ENCODE results near the gene GGT6.

The GGT6 gene

DNA sequence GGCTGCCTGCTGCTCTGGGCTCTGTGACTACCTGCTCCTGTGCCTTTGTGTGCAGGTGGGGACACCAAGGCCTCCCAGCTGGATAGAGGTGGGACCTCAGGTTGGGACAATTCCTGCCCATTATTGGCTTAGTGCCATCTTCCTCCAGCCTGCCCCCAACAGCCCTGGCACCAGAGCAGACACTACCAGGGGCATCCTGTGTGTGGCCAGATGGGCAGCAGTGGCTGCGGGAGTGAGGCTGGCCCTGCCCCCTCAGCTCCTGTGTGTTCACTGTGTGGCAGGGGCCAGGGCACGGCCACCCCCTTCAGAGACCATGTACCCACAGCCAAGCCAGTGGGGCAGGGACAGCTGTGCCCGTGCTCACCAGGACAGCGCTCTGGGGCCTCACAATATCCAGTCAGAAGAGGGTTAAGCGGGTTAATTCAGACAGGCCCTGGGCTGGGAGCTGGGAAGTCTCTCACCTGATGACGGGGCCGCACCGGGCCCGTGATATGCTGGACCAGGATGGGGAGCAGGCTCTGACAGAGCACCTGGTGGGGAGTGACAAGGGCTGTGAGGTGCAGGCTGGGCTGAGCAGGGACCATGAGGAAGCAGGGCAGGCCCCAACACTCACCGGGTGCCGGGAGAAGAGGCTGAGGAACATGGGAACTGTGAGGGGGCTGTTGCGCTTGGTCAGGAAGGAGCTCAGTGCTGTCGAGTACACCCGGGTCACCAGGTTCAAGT is 18.2 kb downstream of the GGT6 start:
- TF ChIP-seq, protein P1, sequence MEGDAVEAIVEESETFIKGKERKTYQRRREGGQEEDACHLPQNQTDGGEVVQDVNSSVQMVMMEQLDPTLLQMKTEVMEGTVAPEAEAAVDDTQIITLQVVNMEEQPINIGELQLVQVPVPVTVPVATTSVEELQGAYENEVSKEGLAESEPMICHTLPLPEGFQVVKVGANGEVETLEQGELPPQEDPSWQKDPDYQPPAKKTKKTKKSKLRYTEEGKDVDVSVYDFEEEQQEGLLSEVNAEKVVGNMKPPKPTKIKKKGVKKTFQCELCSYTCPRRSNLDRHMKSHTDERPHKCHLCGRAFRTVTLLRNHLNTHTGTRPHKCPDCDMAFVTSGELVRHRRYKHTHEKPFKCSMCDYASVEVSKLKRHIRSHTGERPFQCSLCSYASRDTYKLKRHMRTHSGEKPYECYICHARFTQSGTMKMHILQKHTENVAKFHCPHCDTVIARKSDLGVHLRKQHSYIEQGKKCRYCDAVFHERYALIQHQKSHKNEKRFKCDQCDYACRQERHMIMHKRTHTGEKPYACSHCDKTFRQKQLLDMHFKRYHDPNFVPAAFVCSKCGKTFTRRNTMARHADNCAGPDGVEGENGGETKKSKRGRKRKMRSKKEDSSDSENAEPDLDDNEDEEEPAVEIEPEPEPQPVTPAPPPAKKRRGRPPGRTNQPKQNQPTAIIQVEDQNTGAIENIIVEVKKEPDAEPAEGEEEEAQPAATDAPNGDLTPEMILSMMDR (IDR thresholded peaks at IDR 0.05; ENCODE audit: low read length): no peak
- TF ChIP-seq EZH2 (IDR thresholded peaks at IDR 0.05; ENCODE audit: borderline replicate concordance, low read length): no peak
- H3K9me2 ChIP-seq (ENCODE audit: low read depth, low read length): no peaks in the 10 kb centered on the region
- no peak overlapping the region for H3K4me2 ChIP-seq (ENCODE audit: low read length)
- H3K36me3 ChIP-seq (ENCODE audit: insufficient read depth, low read length): peaks cover 97% of the 10 kb centered on the region
- no peaks in the 10 kb centered on the region for H3K27me3 ChIP-seq (ENCODE audit: insufficient read depth, low read length)
- no peak overlapping the region for H3K4me3 ChIP-seq (ENCODE audit: low read depth, low read length, poor library complexity, severe bottlenecking)
- no peak overlapping the region for H2AFZ ChIP-seq (ENCODE audit: low read length)
- no peaks in the 10 kb centered on the region for H3F3A ChIP-seq (ENCODE audit: insufficient read depth, low read length)
- H3K4me1 ChIP-seq (ENCODE audit: insufficient read depth, low read length, severe bottlenecking): no peaks in the 10 kb centered on the region
- H4K20me1 ChIP-seq (ENCODE audit: insufficient read depth, low read length): no peaks in the 10 kb centered on the region
- no peaks in the 10 kb centered on the region for H3K79me2 ChIP-seq (ENCODE audit: insufficient read depth, low read length)
- no peaks in the 10 kb centered on the region for H3K9me3 ChIP-seq (ENCODE audit: low read length)
- no peak overlapping the region for H3K9ac ChIP-seq (ENCODE audit: low read length)
- no peak overlapping the region for H3K27ac ChIP-seq (ENCODE audit: low read depth, low read length, poor library complexity, severe bottlenecking)

- H4K20me1 ChIP-seq (ENCODE audit: insufficient read depth, low read length): no peaks in the 10 kb centered on the region
Measured at GRCh38 chr17:4541328-4542002, 18.9 kb downstream of the GGT6 start.

DNA sequence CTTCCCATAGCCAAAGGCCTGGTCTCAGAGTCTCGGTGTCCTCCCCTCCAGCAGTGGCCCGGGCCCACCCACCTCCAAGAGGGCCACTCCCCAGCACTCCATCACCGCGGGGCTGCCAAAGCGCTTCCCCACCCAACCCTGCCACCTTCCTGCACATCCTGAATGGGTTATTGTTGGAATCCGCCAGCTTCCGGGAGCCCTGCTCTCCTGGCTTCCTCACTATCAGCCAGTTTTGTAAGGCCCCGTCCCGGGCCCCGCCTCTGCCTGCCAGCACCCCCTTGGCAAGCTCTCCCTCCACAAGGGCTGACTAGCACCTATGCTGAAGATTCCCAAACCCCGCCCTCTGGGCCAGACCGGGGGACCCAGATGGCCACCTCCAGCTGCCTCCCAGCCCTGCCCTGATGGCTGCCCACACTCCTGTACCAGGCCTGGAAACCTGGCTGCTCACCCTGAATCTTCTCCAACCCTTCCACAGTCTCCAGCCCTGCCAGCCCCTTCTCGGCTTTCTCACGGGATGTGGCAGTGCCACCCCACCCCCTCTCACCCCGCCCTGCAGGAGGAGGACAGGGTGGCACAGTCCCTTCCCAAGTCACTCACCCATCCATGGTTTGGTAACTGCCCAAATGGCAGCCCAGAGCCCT is 19.6 kb downstream of the GGT6 start:
- H3K4me3 ChIP-seq (ENCODE audit: low read depth, low read length, poor library complexity, severe bottlenecking): no peak overlapping the region
- H3K36me3 ChIP-seq (ENCODE audit: insufficient read depth, low read length): peaks cover 86% of the 10 kb centered on the region
- H3K9ac ChIP-seq (ENCODE audit: low read length): no peak overlapping the region
- no peak overlapping the region for H2AFZ ChIP-seq (ENCODE audit: low read length)
- H3K4me2 ChIP-seq (ENCODE audit: low read length): no peak overlapping the region
- no peaks in the 10 kb centered on the region for H3K4me1 ChIP-seq (ENCODE audit: insufficient read depth, low read length, severe bottlenecking)
- H3K27ac ChIP-seq (ENCODE audit: low read depth, low read length, poor library complexity, severe bottlenecking): no peak overlapping the region
- TF ChIP-seq EZH2 (IDR thresholded peaks at IDR 0.05; ENCODE audit: borderline replicate concordance, low read length): no peak
- TF ChIP-seq, protein P1 (IDR thresholded peaks at IDR 0.05; ENCODE audit: low read length): no peak
- H3K79me2 ChIP-seq (ENCODE audit: insufficient read depth, low read length): no peaks in the 10 kb centered on the region
- H4K20me1 ChIP-seq (ENCODE audit: insufficient read depth, low read length): no peaks in the 10 kb centered on the region
- no peaks in the 10 kb centered on the region for H3K9me2 ChIP-seq (ENCODE audit: low read depth, low read length)
- H3F3A ChIP-seq (ENCODE audit: insufficient read depth, low read length): no peaks in the 10 kb centered on the region
- H3K9me3 ChIP-seq (ENCODE audit: low read length): no peaks in the 10 kb centered on the region
- H3K27me3 ChIP-seq (ENCODE audit: insufficient read depth, low read length): no peaks in the 10 kb centered on the region

More at GRCh38 chr17:4541328-4542002, 18.9 kb downstream of the GGT6 start:
- H3K4me1 ChIP-seq (ENCODE audit: insufficient read depth, low read length, severe bottlenecking): no peaks in the 10 kb centered on the region
- H3K79me2 ChIP-seq (ENCODE audit: insufficient read depth, low read length): no peaks in the 10 kb centered on the region
- no peak overlapping the region for H3K4me3 ChIP-seq (ENCODE audit: low read depth, low read length, poor library complexity, severe bottlenecking)
- H3K27me3 ChIP-seq (ENCODE audit: insufficient read depth, low read length): no peaks in the 10 kb centered on the region
- no peak overlapping the region for H3K9ac ChIP-seq (ENCODE audit: low read length)
- no peaks in the 10 kb centered on the region for H3K9me2 ChIP-seq (ENCODE audit: low read depth, low read length)
- no peak for TF ChIP-seq EZH2 (IDR thresholded peaks at IDR 0.05; ENCODE audit: borderline replicate concordance, low read length)
- TF ChIP-seq, protein P1 (IDR thresholded peaks at IDR 0.05; ENCODE audit: low read length): no peak
- H3K27ac ChIP-seq (ENCODE audit: low read depth, low read length, poor library complexity, severe bottlenecking): no peak overlapping the region
- no peaks in the 10 kb centered on the region for H3F3A ChIP-seq (ENCODE audit: insufficient read depth, low read length)
- peaks cover 93% of the 10 kb centered on the region for H3K36me3 ChIP-seq (ENCODE audit: insufficient read depth, low read length)
- H2AFZ ChIP-seq (ENCODE audit: low read length): no peak overlapping the region
- no peaks in the 10 kb centered on the region for H3K9me3 ChIP-seq (ENCODE audit: low read length)
- no peak overlapping the region for H3K4me2 ChIP-seq (ENCODE audit: low read length)

All from OCI-LY1 (cell line).